Stomach (tissue), 9 donors: Measurements from ENCODE around the gene CLDN18. TPM values are rescaled to one million over a fixed set of nuclear protein-coding genes. Genes with fewer than 3 reads are reported as not detected.

Experiments
- DNase-seq, 2 donors: peaks; one replicate each; pipeline versions ENCODE4 v3.0.0 to v3.0.0-alpha.2; 2013 to 2019
- H3K27ac ChIP-seq, 5 donors: fragments of 200-600 bp in 4 of 5; sonication (generic) in 4 of 5; one replicate each; pipeline ENCODE4 v1.5.1; 2013 to 2019; ENCODE audit warnings: mild to moderate bottlenecking in 1 of 5, moderate library complexity in 1 of 5
- H3K27me3 ChIP-seq, 3 donors: fragments of 200-600 bp; sonication (generic); one replicate each; pipeline ENCODE4 v1.5.1; 2017 to 2019; ENCODE audit warnings: mixed run types in 1 of 3
- H3K36me3 ChIP-seq, 4 donors: fragments of 200-600 bp; sonication (generic); 1 replicate in 3 of 4; 2 replicates in 1 of 4; pipeline ENCODE4 v1.5.1; 2016 to 2019
- H3K4me1 ChIP-seq, 4 donors: fragments of 200-600 bp; sonication (generic); one replicate each; pipeline ENCODE4 v1.5.1; 2016 to 2019
- H3K4me3 ChIP-seq, 4 donors: fragments of 200-600 bp; sonication (generic) in 3 of 4; one replicate each; pipeline ENCODE4 v1.5.1; 2016 to 2019; ENCODE audit warnings: mild to moderate bottlenecking in 1 of 4
- H3K9me3 ChIP-seq, 4 donors: fragments of 200-600 bp; sonication (generic); one replicate each; pipeline ENCODE4 v1.5.1; 2016 to 2019
- EP300 ChIP-seq: sonication (generic); formaldehyde crosslinking; IDR thresholded peaks from one replicate; pipeline ENCODE4 v1.6.1; 2017; ENCODE audit warnings: antibody characterized with exemption
- POLR2A ChIP-seq, 4 donors: fragments of 450-650 bp; IDR thresholded peaks; one replicate each; pipeline ENCODE4 v1.6.1; 2016; ENCODE audit warnings: antibody characterized with exemption in 4 of 4, control low read depth in 2 of 4, mild to moderate bottlenecking in 1 of 4, moderate library complexity in 1 of 4
- POLR2AphosphoS5 ChIP-seq, 3 donors: sonication (generic); formaldehyde crosslinking; IDR thresholded peaks; one replicate each; pipeline ENCODE4 v1.6.1; 2016; ENCODE audit warnings: antibody characterized with exemption in 3 of 3
- WGBS, 5 donors: extraction: QIAGEN DNeasy Blood & Tissue Kit in 3 of 5; methylation state at CpG; one replicate each; pipeline versions ENCODE4 v1.1.5 to v1.1.7; 2013 to 2018; 5-methylcytosine and 5-hydroxymethylcytosine counted together
- intact Hi-C: fragments of 100-400 bp; cut with DNase I; formaldehyde crosslinking; loops from one replicate; pipeline ENCODE4 v1.15.1; 2023; ENCODE audit warnings: low total_unique reads
- polyA plus RNA-seq, 3 donors: library from polyadenylated mRNA; stranded (reverse); fragments of 200-250 nt; gene quantifications; one replicate each; pipeline ENCODE4 v1.2.3, GENCODE V29; 2013
- total RNA-seq, 5 donors: library from RNA; depleted of rRNA; stranded (reverse); fragments of >200 nt; gene quantifications; one replicate each; pipeline versions ENCODE4 v1.1.0 to v1.2.3, GENCODE V29; 2014 to 2016
- TF ChIP-seq, protein P1 (sequence below), 7 experiments: fragments of 450-650 bp in 4 of 7; fragments of 200-600 bp in 3 of 7; sonication (generic) in 3 of 7; IDR thresholded peaks; one replicate each; pipeline ENCODE4 v1.5.1; 2016 to 2019; ENCODE audit warnings: antibody characterized with exemption in 7 of 7, control low read depth in 2 of 7, mild to moderate bottlenecking in 1 of 7
- donor health status: healthy with polysubstance abuse.
- donor health status: Bipolar disorder and iron deficiency.
- donor health status: healthy.

The CLDN18 gene
- total and polyA plus RNA-seq, 8 donors = 1.4 to 1,096 (median 186) TPM

DNA sequence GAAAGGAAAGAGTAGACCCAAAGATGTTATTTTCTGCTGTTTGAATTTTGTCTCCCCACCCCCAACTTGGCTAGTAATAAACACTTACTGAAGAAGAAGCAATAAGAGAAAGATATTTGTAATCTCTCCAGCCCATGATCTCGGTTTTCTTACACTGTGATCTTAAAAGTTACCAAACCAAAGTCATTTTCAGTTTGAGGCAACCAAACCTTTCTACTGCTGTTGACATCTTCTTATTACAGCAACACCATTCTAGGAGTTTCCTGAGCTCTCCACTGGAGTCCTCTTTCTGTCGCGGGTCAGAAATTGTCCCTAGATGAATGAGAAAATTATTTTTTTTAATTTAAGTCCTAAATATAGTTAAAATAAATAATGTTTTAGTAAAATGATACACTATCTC lies 21.6 kb downstream of the CLDN18 start:
- H3K27me3 ChIP-seq = no peaks in the 10 kb centered on the region
- H3K36me3 ChIP-seq = peaks cover 25 to 98% (median 89%) of the 10 kb centered on the region in 4 donors
- no peak overlapping the region for H3K27ac ChIP-seq
- intact Hi-C loops = no loop called here
- no peak for DNase-seq
- peaks cover 0 to 14% (median 4%) of the 10 kb centered on the region in 4 donors for H3K4me1 ChIP-seq
- H3K4me3 ChIP-seq = no peak overlapping the region
- 69 to 91% (median 88%) methylated on average over 3 of the region's 3 CpGs for WGBS, 5 donors
- no peaks in the 10 kb centered on the region for H3K9me3 ChIP-seq
- TF ChIP-seq POLR2AphosphoS5 (IDR thresholded peaks at IDR 0.05) (no peak), EP300 (no peak), POLR2A (IDR thresholded peaks at IDR 0.05) (no peak)
- TF ChIP-seq, protein P1, sequence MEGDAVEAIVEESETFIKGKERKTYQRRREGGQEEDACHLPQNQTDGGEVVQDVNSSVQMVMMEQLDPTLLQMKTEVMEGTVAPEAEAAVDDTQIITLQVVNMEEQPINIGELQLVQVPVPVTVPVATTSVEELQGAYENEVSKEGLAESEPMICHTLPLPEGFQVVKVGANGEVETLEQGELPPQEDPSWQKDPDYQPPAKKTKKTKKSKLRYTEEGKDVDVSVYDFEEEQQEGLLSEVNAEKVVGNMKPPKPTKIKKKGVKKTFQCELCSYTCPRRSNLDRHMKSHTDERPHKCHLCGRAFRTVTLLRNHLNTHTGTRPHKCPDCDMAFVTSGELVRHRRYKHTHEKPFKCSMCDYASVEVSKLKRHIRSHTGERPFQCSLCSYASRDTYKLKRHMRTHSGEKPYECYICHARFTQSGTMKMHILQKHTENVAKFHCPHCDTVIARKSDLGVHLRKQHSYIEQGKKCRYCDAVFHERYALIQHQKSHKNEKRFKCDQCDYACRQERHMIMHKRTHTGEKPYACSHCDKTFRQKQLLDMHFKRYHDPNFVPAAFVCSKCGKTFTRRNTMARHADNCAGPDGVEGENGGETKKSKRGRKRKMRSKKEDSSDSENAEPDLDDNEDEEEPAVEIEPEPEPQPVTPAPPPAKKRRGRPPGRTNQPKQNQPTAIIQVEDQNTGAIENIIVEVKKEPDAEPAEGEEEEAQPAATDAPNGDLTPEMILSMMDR (IDR thresholded peaks at IDR 0.05) = no peak

DNA sequence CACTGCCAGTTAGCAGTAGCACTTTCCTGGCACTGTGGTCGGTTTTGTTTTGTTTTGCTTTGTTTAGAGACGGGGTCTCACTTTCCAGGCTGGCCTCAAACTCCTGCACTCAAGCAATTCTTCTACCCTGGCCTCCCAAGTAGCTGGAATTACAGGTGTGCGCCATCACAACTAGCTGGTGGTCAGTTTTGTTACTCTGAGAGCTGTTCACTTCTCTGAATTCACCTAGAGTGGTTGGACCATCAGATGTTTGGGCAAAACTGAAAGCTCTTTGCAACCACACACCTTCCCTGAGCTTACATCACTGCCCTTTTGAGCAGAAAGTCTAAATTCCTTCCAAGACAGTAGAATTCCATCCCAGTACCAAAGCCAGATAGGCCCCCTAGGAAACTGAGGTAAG lies 22.6 kb downstream of the CLDN18 start:
- Histone ChIP-seq H3K27me3 (no peaks in the 10 kb centered on the region), H3K27ac (no peak overlapping the region), H3K36me3 (peaks cover 25 to 98% (median 89%) of the 10 kb centered on the region in 4 donors), H3K4me3 (no peak overlapping the region), H3K4me1 (peaks cover 0 to 5% (median 2%) of the 10 kb centered on the region in 4 donors), H3K9me3 (no peaks in the 10 kb centered on the region)
- no peak for DNase-seq
- no peak for TF ChIP-seq POLR2A (IDR thresholded peaks at IDR 0.05)
- TF ChIP-seq, protein P1 (IDR thresholded peaks at IDR 0.05) = no peak
- no peak for TF ChIP-seq EP300
- no peak for TF ChIP-seq POLR2AphosphoS5 (IDR thresholded peaks at IDR 0.05)
- intact Hi-C loops = no loop called here
- WGBS, 5 donors = 84 to 91% (median 89%) methylated on average over 3 of the region's 3 CpGs

DNA sequence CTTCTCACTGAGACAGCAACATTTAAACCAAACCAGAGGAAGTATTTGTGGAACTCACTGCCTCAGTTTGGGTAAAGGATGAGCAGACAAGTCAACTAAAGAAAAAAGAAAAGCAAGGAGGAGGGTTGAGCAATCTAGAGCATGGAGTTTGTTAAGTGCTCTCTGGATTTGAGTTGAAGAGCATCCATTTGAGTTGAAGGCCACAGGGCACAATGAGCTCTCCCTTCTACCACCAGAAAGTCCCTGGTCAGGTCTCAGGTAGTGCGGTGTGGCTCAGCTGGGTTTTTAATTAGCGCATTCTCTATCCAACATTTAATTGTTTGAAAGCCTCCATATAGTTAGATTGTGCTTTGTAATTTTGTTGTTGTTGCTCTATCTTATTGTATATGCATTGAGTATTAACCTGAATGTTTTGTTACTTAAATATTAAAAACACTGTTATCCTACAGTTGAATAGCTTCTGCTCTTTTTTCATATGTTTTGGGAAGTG lies 23.3 kb downstream of the CLDN18 start:
- no peaks in the 10 kb centered on the region for H3K27me3 ChIP-seq
- TF ChIP-seq, protein P1 (IDR thresholded peaks at IDR 0.05) = no peak
- TF ChIP-seq POLR2AphosphoS5 (IDR thresholded peaks at IDR 0.05) (no peak), POLR2A (IDR thresholded peaks at IDR 0.05) (no peak), EP300 (no peak)
- no peak for DNase-seq
- intact Hi-C loops = no loop called here
- H3K4me3 ChIP-seq = no peak overlapping the region
- 93 to 98% (median 97%) methylated on average over 2 of the region's 2 CpGs for WGBS, 5 donors
- peaks cover 24 to 99% (median 86%) of the 10 kb centered on the region in 4 donors for H3K36me3 ChIP-seq
- peak overlapping the region in 1 of 5 donors; percentile 4 for H3K27ac ChIP-seq
- peaks cover 0 to 5% (median 2%) of the 10 kb centered on the region in 4 donors for H3K4me1 ChIP-seq
- no peaks in the 10 kb centered on the region for H3K9me3 ChIP-seq

- no peak for DNase-seq
- H3K4me3 ChIP-seq = no peak overlapping the region
- H3K36me3 ChIP-seq = peaks cover 15 to 97% (median 72%) of the 10 kb centered on the region in 4 donors
- TF ChIP-seq, protein P1 (IDR thresholded peaks at IDR 0.05) = no peak
- peak in 1 of 3 donors; percentile 4 for TF ChIP-seq POLR2AphosphoS5 (IDR thresholded peaks at IDR 0.05)
- peak overlapping the region in 1 of 5 donors; percentile 22 for H3K27ac ChIP-seq
- H3K27me3 ChIP-seq = no peaks in the 10 kb centered on the region
- 50 to 67% (median 60%) methylated on average over 1 of the region's 1 CpG for WGBS, 5 donors
- H3K9me3 ChIP-seq = no peaks in the 10 kb centered on the region
- peaks cover 0 to 5% (median 0%) of the 10 kb centered on the region in 4 donors for H3K4me1 ChIP-seq
- intact Hi-C loops = no loop called here
These were observed 25.0 kb downstream of the CLDN18 start for GRCh38 chr3:138034918-138035317.
